ENCODE results near the gene CNBD2.
"Not testable (repeated sequence)": the region's sequence is repeated elsewhere in the genome, so short reads cannot be mapped to it uniquely, and the experiment has no call there.

CNBD2 gene

GRCh38 chr20:36064658-36065426 lies 96.5 kb downstream of the CNBD2 start:
- DNase-seq: peak; percentile 89

GRCh38 chr20:36065427-36065998 lies 97.1 kb downstream of the CNBD2 start:
- DNase-seq: no peak

GRCh38 chr20:36066777-36067176 lies 98.4 kb downstream of the CNBD2 start:
- peak; percentile 88 for DNase-seq

GRCh38 chr20:36068526-36068925 lies 100.1 kb downstream of the CNBD2 start:
- not testable (repeated sequence) for DNase-seq

- no peak for DNase-seq
Observed at GRCh38 chr20:36070451-36070850, 102.1 kb downstream of the CNBD2 start.

GRCh38 chr20:36071848-36072247 lies 103.5 kb downstream of the CNBD2 start:
- no peak for DNase-seq

- DNase-seq: no peak
Observed at GRCh38 chr20:36074983-36075382, 106.6 kb downstream of the CNBD2 start.

GRCh38 chr20:36077762-36078161 lies 109.4 kb downstream of the CNBD2 start:
- DNase-seq: not testable (repeated sequence)

- no peak for DNase-seq
Observed at GRCh38 chr20:36079486-36079885, 111.1 kb downstream of the CNBD2 start.

- DNase-seq: not testable (repeated sequence)
Observed at GRCh38 chr20:36079984-36080383, 111.6 kb downstream of the CNBD2 start.
